ENCODE data around the gene CHRM1. TPM values are rescaled to one million over a fixed set of nuclear protein-coding genes. Genes with fewer than 3 reads are reported as not detected.

CHRM1 gene
- total RNA-seq, 4 donors from 2014 or later, result not detected

GRCh38 chr11:62922189-62922589, 1.0 kb upstream of the CHRM1 start:
- no peak for DNase-seq
- WGBS, 2 donors, result 44 to 56% methylated on average over 1 to 4 of the region's 4 CpGs
- Histone ChIP-seq H3K36me3 (no peaks in the 10 kb centered on the region), H3K4me1 (peaks cover 8 to 34% of the 10 kb centered on the region in 2 donors), H3K4me3 (replicated peaks in 1 of 3) (no peak overlapping the region), H3K27ac (no peak overlapping the region), H3K27me3 (peaks cover 18% of the 10 kb centered on the region), H3K9me3 (no peaks in the 10 kb centered on the region)
- intact Hi-C loops (cut with DNase I), result no loop called here
- TF ChIP-seq CTCF (IDR thresholded peaks at IDR 0.05) (no peak), POLR2A (IDR thresholded peaks at IDR 0.05) (no peak)

GRCh38 chr11:62921573-62922188, 518 bp upstream of the CHRM1 start:
- Histone ChIP-seq H3K4me1 (peaks cover 8 to 30% of the 10 kb centered on the region in 2 donors), H3K9me3 (no peaks in the 10 kb centered on the region), H3K27me3 (peaks cover 13% of the 10 kb centered on the region), H3K36me3 (no peaks in the 10 kb centered on the region), H3K27ac (no peak overlapping the region), H3K4me3 (replicated peaks in 1 of 3) (no peak overlapping the region)
- intact Hi-C loops (cut with DNase I), result no loop called here
- 17% methylated on average over 17 to 19 of the region's 19 CpGs for WGBS, 2 donors
- DNase-seq, result peak; percentile 50 to 53
- TF ChIP-seq CTCF (IDR thresholded peaks at IDR 0.05), result no peak

GRCh38 chr11:62919898-62920640, 1.1 kb downstream of the CHRM1 start:
- H3K36me3 ChIP-seq, result no peaks in the 10 kb centered on the region
- H3K4me3 ChIP-seq (replicated peaks in 1 of 3), result no peak overlapping the region
- H3K27me3 ChIP-seq, result peaks cover 7% of the 10 kb centered on the region
- H3K4me1 ChIP-seq, result peaks cover 8 to 19% of the 10 kb centered on the region in 2 donors
- no peak for DNase-seq
- H3K9me3 ChIP-seq, result no peaks in the 10 kb centered on the region
- H3K27ac ChIP-seq, result no peak overlapping the region
- WGBS, 2 donors, result 81 to 88% methylated on average over 8 to 11 of the region's 11 CpGs
- TF ChIP-seq CTCF (IDR thresholded peaks at IDR 0.05), result no peak
- TF ChIP-seq POLR2A (IDR thresholded peaks at IDR 0.05), result no peak
- intact Hi-C loops (cut with DNase I), result no loop called here

GRCh38 chr11:62919476-62919875, 1.7 kb downstream of the CHRM1 start:
- no peak for DNase-seq
- H3K4me3 ChIP-seq (replicated peaks in 1 of 3), result no peak overlapping the region
- no peaks in the 10 kb centered on the region for H3K36me3 ChIP-seq
- no peak overlapping the region for H3K27ac ChIP-seq
- no peak for TF ChIP-seq POLR2A (IDR thresholded peaks at IDR 0.05)
- no peak for TF ChIP-seq CTCF (IDR thresholded peaks at IDR 0.05)
- WGBS, 2 donors, result 92 to 96% methylated on average over 10 of the region's 10 CpGs
- H3K4me1 ChIP-seq, result peaks cover 8 to 19% of the 10 kb centered on the region in 2 donors
- H3K27me3 ChIP-seq, result peaks cover 7% of the 10 kb centered on the region
- no peaks in the 10 kb centered on the region for H3K9me3 ChIP-seq
- intact Hi-C loops (cut with DNase I), result no loop called here

- H3K27ac ChIP-seq, result no peak overlapping the region
- H3K36me3 ChIP-seq, result no peaks in the 10 kb centered on the region
- no peak for DNase-seq
- H3K4me1 ChIP-seq, result peaks cover 2 to 13% of the 10 kb centered on the region in 2 donors
- intact Hi-C loops (cut with DNase I), result no loop called here
- no peak overlapping the region for H3K4me3 ChIP-seq (replicated peaks in 1 of 3)
- 53 to 58% methylated on average over 5 of the region's 5 CpGs for WGBS, 2 donors
- no peaks in the 10 kb centered on the region for H3K9me3 ChIP-seq
- peaks cover 2% of the 10 kb centered on the region for H3K27me3 ChIP-seq
- TF ChIP-seq POLR2A (IDR thresholded peaks at IDR 0.05) (no peak), CTCF (IDR thresholded peaks at IDR 0.05) (no peak)
These were observed 2.6 kb downstream of the CHRM1 start for GRCh38 chr11:62918531-62918930.

Data from thyroid gland (tissue), 4 donors.